Hindlimb muscle (tissue), 1 donor: ENCODE measurements around the gene YPEL1. TPM values are rescaled to one million over a fixed set of nuclear protein-coding genes. Genes with fewer than 3 reads are reported as not detected.
A peak's percentile ranks its signal among the peaks of the same experiment; 100 is the strongest.
"Not testable (repeated sequence)": the region's sequence is repeated elsewhere in the genome, so short reads cannot be mapped to it uniquely, and the experiment has no call there.

Experiments used
- DNase-seq: peaks from one replicate; pipeline ENCODE4 v3.0.0-alpha.2; 2013
- polyA plus RNA-seq: library from polyadenylated mRNA; unstranded; fragments of 120-200 nt; gene quantifications from one replicate; pipeline ENCODE4 v1.2.1, GENCODE V29; 2013; ENCODE audit not compliant: insufficient read length

The YPEL1 gene
- polyA plus RNA-seq, 1 donor: 26.8 TPM

GRCh38 chr22:21682385-21683175 lies 53.0 kb downstream of the YPEL1 start:
- DNase-seq: no peak

GRCh38 chr22:21681566-21682370 lies 53.8 kb downstream of the YPEL1 start:
- DNase-seq: no peak

DNA sequence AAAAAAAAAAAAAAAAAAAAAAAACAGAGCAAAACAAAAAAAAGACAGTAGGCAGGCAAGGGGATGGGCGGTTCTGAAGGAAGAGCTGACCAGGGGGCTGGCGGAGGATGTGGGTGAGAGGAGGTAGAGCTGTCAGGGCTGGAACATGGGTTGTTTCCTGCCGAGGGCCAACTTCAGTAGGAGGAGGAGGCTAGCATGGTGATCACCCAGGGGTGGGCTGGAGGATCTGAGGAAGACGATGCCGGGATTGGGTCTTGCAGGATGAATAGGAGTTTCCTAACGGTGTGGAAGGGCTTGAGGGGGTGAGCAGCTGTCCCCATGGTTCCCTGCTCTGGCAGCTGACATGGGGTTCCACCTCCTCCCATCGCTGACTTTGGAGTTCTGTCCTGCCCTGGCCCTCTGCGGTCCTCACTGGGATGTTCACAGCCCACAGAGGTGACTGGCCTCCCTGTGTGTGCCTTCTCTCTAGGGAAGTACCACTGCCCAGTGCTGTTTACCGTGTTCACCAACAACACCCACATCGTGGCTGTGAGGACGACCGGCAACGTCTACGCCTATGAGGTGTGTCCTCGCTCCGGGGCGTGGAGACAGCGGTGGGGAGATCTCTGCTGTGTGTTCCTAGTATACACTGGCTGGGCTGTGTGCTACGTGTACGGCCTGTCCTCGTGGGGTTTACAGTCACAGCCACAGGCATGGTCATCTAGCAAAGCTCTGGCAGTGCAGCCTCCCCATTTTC lies 54.6 kb downstream of the YPEL1 start:
- DNase-seq: no peak

DNA sequence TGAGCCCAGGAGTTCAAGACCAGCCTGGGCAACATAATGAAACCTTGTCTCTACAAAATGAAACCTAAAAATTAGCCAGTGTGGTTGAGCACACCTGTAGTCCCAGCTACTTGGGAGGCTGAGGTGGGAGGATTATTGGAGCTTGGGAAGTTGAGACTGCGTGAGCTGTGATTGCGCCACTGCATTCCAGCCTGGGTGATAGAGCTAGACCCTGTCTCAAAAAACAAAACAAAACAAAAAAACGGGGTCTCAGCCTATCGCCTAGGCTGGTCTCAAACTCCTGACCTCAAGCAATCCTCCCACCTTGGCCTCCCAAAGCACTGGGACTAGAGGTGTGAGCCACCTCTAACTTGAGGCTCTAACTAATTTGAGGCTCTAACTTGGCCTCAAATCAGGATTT lies 56.2 kb downstream of the YPEL1 start:
- DNase-seq: no peak

- not testable (repeated sequence) for DNase-seq
These were observed 56.8 kb downstream of the YPEL1 start for GRCh38 chr22:21678842-21679241.

DNA sequence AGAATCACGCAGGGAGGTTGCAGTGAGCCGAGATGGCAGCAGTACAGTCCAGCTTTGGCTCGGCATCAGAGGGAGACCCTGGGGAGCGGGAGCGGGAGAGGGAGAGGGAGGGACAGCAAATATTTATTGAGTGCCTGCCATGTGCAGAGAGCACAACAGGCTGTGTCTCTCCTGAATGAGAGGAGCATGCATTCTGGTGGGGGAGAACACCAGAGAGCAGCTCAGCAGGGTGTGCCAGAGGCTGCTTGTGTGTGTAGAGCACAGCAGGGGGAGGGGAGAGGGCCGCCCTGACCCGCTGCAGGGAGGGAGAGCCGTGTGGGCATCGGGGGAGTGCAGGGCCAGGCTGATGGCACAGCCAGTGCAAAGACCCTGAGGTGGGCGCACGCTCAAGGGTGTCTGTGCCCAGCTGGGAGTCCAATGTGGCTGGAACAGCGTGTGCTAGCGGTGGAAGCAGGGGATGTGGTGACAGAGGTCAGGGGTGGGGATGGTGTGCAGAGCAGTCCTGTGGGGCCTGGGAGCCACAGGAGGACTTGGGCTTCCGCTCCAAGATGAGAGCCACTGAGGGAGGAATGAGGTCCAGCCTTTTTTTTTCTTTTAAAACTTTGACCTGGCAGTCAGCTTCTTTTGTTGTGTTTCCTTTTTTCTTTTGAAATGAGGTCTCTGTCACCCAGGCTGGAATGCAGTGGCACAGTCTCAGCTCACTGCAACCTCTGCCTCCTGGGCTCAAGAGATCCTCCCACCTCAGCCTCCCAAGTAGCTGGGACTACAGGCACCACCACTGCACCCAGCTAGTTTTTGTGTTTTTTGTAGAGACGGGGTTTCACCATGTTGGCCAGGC lies 57.8 kb downstream of the YPEL1 start:
- DNase-seq: no peak

DNA sequence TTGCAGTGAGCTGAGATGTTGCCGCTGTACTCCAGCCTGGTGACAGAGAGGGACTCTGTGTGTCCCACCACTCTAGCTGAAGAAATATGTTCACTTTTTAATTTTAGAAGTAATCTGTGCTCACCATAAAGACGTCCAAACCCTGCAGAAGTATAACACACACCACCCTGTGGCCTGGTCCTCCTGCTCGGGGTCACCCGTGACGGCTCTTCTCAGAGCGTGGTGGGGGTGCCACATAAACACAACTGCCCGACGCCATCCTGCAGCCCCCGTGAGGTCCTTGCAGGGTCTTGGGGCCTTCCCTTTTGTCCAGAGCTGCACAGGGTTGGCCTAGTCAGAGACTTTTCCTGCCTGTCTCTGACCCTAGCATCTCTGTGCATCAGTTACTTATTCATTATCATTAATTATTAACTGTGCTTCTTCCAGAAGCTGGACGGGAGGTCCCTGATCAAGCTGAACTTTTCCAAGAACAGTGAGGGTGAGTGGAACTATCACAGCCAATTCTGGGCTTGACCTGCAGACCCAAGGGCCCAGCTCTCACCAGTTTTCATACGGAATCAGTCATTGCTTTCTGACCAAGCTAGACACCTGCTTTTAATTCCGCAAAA lies 60.9 kb downstream of the YPEL1 start:
- DNase-seq: no peak

DNA sequence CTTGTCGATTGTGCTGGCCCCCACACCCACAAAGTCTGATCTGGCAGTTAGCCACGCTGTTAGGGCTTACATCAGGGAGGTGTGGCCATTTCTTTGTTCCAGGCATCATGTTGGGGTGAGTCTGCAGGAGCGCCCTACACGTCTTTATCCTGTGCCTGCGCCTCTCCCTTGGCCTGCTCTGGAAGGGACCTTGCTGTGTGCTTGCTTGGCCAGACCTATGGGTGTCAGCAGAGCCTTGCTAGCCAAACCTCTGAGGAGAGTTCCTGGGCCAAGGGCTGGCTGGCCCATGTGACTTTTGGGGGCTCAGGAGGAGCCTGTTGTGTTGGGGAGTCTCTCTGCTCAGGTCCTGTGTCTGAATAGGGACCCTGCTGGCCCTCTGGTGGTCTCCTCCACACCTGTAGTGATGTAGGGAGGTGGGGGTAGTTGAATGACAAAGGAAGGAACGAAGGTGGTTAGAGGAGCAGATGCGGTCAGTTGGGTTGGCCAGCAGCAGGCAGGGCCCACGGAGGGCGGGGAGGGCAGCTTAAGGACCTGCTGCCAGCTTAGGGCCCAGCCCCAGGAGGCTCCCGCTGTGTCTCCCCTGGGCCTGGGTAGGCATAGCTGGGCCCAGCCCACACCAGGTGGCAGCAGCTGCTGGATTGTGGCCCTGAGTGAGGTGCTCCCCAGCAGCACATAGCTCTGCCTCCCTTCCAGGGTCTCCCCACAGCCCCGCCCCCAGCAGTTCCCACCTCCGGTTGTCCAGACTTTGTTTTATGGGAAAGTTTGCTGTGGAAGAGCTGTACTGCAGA lies 61.9 kb downstream of the YPEL1 start:
- DNase-seq: no peak

DNA sequence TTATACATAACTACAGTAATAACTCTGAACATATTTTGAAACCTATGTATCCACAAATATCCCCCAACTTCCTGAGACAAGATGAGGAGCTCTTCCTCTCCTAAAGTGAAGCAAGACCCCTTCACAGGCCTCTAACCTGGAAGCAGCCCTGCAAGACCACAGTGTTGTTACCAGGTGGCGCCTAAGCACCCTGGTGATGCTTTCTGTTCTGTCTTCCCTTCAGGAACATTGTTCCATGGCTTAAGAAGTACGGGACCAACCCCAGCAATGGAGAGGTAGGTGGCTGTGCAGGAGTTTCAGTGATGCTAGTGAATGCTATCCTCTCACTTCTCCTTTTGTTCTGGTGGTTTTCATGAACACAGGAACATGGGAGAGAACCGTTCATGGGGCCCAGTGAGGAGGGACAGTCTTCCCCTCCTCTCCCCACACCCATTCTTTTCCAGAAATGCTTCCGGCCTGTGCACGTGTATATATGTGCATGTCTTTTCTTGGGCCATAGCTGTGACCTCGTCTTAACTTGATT lies 63.4 kb downstream of the YPEL1 start:
- no peak for DNase-seq

DNA sequence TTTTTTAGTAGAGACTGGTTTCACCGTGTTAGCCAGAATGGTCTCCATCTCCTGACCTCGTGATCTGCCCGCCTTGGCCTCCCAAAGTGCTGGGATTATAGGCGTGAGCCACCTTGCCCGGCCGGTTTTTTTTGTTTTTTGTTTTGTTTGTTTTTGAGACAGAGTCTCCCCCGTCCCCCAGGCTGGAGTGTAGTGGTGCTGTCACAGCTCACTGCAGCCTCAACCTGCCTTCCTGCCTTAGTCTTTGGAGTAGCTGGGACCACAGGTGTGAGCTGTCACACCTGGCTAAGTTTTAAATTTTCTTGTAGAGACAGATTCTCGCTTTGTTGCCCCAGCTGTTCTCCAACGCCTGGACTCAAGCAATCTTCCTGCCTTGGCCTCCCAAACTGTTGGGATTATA lies 66.6 kb downstream of the YPEL1 start:
- DNase-seq: no peak

DNA sequence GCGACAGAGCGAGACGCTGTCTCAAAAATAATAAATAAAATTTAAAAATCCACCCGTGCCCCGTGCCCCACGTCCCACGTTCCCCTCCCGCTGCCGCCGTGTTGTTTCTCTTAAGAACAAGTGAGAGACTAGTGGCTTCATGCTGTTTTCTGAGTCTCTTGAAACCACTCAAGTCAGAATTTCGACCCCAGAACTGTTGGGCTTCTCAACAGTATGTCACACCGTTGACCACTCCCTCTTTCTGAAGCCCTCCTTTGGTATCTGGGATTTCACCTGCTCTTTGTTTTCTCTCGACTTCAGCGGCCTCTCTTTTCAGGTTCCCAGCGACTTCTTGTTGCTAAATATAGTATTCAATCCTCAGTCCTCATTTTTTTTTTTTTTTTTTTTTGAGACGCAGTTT lies 68.8 kb downstream of the YPEL1 start:
- no peak for DNase-seq

- no peak for DNase-seq
These were observed 70.3 kb downstream of the YPEL1 start for GRCh38 chr22:21665047-21665851.

DNA sequence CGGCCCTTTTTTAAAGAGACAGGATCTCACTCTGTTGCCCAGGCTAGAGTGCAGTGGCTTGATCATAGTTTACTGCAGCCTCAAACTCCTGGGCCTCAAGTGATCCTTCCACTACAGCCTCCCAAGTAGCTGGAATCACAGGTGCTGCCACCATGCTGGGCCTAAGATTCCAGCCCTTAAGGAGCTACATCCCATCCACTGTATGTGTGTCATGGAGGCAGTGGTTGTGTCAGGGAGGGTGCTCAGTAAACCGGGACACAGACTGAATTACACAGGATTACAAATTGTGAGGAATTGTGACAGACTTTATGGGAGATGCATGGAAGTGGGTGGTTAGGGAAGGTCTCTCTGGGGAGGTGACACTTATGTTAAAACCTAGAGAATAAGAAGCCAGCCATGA lies 71.9 kb downstream of the YPEL1 start:
- no peak for DNase-seq

DNA sequence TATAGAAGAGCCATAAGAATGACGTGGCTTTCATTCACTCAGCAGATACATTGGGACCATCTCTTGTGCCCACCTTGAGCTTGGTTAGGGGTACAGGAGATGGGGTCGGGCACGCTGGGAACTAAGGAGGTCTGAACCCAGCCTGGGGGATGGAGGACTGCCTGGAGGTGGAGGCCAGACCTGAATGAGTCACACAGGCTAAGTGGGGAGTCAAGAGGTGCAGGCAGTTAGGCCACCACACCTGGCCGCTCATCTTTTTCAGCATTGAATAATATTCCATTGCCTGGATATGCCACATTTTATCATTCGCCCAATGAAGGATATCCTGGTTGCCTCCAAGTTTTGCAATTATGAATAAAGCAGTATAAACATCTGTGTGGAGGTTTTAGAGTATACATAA lies 73.6 kb downstream of the YPEL1 start:
- DNase-seq: no peak

- no peak for DNase-seq
These were observed 74.7 kb downstream of the YPEL1 start for GRCh38 chr22:21660904-21661303.

GRCh38 chr22:21659864-21660525 lies 75.6 kb downstream of the YPEL1 start:
- no peak for DNase-seq

DNA sequence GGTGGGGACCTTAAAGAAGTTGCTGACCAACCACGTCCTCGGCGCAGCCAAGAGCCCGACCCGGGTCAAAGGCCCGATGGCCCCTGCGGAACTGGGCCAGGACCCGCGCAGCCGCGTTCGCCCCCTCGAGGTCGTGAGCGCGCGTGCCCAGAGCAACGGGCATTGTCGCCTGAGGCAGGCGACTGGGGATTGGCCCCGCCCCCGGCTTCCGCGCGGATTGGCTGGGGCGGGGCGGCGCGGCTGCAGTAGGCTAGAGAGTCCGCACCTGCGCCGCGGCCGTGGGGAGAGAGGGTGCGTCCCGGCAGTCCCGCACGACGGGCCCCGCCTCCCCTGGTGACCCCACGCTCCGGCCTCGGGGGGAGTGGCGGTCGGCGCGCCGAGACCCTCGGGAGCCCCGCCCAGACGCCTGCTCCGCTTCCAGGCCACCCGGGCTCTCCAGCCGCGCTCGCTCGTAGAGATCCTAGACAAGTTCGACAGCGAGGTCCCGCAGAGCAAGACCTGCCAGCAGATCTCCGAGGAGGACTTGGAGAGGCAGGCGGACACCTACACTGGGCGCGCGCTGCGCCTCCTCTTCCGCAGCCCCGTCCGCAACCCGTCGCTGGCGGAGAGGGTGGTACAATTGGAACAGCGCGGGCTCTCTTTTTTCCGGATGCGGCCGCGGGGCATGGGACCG lies 78.1 kb downstream of the YPEL1 start:
- DNase-seq: peak; percentile 51

- no peak for DNase-seq
These were observed 78.6 kb downstream of the YPEL1 start for GRCh38 chr22:21657020-21657359.
